IPS DF 4.7 (cell line): ENCODE data around the gene FAM210A.
"Not testable (repeated sequence)": the region's sequence is repeated elsewhere in the genome, so short reads cannot be mapped to it uniquely, and the experiment has no call there.

Experiments used
- DNase-seq: peaks from one replicate; pipeline ENCODE4 v3.0.0-alpha.2; 2013; ENCODE audit warnings: low spot score; ENCODE audit errors: extremely low read depth

FAM210A gene, protein sequence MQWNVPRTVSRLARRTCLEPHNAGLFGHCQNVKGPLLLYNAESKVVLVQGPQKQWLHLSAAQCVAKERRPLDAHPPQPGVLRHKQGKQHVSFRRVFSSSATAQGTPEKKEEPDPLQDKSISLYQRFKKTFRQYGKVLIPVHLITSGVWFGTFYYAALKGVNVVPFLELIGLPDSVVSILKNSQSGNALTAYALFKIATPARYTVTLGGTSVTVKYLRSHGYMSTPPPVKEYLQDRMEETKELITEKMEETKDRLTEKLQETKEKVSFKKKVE

DNA sequence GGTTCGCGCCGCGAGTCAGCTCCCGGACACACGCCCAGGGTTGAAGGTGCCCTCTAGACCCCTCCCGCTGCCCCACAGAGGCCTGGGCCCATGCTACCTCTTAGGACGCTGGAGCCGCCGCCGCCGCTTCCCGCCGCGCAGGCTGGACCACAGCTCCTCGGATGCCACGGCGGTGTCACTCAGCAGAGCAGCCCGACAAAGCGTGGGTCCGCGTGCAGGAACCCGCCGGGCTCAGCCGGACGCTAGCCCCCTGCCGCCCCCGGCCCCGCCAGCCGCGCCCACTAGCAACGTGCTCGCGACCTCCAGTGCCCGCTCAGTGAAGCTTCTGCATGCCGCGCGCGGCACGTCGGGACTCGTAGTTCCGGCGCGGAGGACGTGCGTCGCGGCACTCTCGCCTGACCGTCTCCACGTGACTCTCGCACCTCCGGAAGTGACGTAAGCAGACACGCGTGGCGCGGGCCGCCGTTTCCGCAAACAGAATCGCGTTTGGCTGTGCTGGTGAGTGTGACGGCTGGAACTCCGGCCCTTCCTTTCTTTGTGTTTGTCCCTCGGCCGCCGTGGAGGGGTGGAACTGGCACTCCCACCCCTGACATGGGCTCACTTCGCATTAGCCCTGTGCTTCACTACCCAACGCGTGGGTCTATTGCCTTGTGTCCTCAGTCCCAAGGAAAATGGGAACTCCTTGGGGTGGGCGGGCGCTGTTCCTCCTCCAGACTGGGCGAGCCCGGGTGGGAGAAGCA lies at the start of gene FAM210A, which contains the start of gene RNMT:
Gene FAM210A, minus strand, starts transcription at position 327 of the 740 bp plus-strand sequence. CDS start 44,481 bp downstream, outside the sequence.
Gene RNMT, plus strand, starts transcription at position 442 of the 740 bp plus-strand sequence. CDS start 4,845 bp downstream, outside the sequence.
- DNase-seq: peak; percentile 60

GRCh38 chr18:13775058-13775457 lies 48.7 kb upstream of the FAM210A start:
- DNase-seq: no peak

GRCh38 chr18:13762690-13763439 lies 36.5 kb upstream of the FAM210A start:
- no peak for DNase-seq

GRCh38 chr18:13760047-13760446 lies 33.7 kb upstream of the FAM210A start:
- DNase-seq: no peak

DNA sequence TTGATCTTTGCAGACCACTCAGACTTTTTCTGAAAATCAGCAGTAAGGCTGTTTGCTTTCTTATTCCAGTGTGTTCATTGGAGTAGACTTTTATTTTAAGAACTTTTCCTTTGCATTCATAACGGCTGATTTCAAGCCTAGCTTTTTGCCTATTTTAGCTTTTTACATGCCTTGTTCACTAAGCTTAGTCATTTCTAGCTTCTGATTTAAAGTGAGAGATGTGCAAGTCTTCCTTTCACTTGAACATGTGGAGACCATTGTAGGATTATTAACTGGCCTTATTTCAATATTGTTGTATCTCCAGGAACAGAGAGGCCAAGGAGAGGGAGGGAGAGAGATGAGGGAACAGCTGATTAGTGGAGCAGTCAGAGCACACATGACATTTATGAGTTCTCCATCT lies 32.3 kb upstream of the FAM210A start:
- no peak for DNase-seq

DNA sequence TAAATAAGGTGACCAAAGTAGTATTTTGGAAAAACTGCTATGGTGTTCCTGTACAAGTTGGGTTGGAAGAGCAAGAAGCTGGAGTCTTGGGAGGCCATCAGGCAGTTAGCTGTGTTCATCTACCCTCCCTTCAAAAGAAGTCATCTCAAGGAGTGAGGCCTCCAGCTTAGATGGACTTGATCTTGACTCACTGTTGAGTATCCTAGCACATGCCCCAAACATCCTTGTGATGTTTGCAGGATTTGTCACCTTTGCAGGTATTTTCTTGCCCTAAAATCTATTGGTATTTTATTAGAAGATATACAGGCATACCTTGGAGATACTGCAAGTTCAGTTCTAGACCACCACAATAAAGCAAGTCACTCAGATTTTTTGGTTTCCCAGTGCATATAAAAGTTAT lies 30.3 kb upstream of the FAM210A start:
- DNase-seq: no peak

- DNase-seq: no peak
These were observed 29.9 kb upstream of the FAM210A start for GRCh38 chr18:13756261-13756660.

GRCh38 chr18:13751599-13751998 lies 25.2 kb upstream of the FAM210A start:
- DNase-seq: not testable (repeated sequence)

- no peak for DNase-seq
These were observed 20.3 kb upstream of the FAM210A start for GRCh38 chr18:13746633-13747032.

DNA sequence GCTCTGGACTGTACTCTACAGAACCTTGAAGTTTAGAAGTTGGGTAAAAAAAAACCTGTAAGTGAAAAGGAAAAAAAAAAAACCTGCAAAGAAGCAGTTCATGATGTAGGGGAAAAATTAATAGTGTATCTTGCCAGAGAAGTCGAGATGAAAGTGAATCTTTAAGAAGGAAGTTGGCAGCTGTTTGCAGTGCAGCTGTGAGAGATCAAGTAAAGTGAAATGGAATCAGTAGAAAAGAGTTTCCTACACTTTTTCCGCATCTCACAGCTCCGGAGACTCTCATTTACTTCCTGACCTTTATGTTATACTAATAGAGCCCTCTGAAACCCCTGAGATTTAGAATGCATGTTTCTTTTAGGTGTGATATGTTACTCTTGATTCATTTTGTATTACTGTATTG lies 19.3 kb upstream of the FAM210A start:
- no peak for DNase-seq

- DNase-seq: no peak
These were observed 9.3 kb upstream of the FAM210A start for GRCh38 chr18:13735681-13736080.

DNA sequence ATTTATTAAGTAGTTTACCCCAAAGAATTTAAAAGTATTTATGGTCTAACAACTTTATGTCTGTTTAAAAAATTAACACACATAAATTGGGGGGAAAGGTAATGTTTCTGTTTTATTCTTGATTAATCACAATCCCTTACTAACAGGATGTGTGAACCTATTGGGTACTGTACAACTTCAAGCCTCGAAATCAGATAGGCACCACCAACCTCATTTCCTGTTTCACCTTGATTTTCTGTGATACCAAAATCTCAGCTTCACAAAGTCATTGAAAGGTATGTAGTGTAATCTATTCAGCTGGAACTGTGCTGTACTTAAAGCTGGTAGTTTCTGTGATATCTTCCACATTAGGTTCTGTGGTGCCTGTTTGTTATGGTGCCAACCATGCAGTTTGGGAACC lies 4.1 kb upstream of the FAM210A start:
- no peak for DNase-seq

DNA sequence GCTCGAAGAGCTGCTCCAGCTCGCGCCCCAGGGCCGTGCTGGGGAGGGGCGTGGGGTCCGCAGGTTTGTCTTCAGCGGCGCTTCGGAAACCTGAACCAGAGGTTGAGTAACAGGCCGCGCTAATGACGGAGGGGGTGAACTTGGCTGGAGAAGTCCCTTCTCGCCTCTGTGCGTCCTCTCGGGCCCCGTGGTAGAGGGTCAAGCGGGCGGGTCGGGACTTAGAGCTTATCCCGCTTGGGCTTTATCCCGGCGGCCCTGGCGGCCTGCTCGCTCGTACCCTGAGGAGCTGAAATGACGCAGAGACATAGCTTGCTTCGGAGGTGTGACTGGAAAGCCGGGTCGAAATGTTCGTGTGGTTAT lies 594 bp upstream of the FAM210A start:
- DNase-seq: no peak

- no peak for DNase-seq
These were observed 659 bp downstream of the FAM210A start for GRCh38 chr18:13725566-13726231.

DNA sequence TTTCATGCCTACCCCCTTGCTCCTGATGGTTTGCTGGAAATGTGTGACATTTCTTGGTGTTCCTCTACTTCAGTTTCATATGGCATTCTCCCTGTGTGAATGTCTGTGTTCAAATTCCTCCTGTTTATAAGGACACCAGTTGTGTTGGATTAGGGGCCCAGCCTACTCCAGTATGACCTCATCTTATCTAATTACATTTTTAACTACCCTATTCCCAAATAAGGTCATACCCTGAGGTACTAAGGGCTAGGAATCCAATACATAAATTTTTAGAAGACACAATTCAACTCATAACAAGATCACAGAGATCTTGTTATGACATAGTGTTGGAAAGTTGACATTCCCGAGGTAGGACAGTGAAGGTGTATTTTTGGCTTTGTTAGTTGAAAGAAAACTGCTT lies 5.5 kb downstream of the FAM210A start:
- no peak for DNase-seq

DNA sequence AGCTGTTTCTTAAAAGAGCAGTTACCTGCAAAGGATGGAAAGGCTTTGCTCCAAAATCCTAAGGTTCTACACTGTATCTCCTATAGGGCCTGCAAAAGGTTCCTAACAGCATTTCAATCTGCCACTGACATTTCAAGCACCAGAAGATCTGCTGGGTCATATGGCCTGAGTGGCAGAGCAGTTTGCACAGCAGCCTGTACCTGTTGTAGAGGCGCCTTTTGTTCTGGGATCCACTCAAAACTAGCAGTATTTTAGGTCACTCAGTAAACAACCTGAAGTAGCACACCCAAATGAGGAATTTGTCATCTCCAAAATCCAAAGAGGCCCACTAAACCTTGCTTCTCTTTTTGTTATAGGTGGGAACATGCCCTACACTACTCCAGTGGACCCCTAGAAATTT lies 6.2 kb downstream of the FAM210A start:
- DNase-seq: no peak

DNA sequence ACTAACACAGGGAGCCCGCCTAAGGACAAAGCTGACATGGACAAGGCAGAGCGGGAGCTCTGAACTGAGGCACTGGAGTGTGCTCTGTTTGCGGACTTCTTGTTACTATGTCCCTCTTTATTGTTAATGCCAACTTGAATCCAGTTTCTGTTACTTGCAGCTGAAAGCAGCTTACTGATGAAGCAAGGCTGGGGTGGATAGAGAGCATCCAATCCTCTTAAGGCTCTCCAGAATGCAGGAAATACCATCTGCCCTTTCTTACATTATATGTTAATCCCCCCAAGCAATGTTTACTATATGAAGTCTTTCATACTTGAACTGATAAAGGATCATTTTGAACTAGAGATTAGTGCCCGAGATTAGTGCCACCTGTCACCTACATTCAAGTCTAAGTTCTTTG lies 9.4 kb downstream of the FAM210A start:
- no peak for DNase-seq

DNA sequence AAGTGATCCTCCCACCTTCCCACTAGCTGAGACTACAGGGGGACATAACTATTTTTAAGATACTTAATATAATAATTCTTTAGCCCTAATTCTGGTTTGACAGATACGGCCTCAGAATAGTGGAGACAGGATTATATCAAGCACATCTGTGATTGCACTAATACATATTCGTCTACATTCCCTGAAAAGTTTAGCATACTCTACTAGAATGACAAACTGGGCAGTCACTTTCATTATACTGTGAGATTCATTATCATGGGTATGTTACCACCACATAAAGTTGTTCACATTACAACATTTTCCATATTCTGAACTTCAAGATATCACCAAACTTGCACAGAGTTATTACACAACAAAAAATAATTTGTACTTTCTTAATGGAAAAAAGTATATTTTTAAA lies 11.0 kb downstream of the FAM210A start:
- no peak for DNase-seq

DNA sequence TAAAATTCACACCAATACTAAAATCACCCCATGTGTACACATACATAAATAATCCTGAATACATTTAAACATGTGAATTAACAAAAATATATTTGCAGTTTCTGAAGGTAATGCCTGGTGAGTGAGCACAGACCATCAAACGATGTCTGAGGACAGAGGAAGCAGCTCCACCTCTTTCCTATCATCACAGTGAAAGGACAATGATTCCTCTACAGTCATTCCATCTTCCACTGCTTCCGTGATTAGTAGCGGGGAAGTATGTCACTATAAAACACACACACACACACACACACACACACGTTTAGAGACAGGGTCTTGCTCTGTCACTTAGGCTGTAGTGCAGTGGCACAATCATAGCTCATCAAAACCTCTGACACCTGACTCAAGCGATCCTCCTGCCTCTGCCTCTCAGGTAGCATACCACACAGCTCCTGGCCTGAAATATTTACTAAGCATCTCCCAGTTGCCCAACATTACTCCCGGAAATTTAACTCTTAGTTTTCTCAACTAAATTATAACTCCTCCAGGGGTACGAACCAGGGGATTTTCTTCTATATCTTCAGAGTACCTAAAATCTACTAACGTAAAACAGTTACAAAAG lies 12.8 kb downstream of the FAM210A start:
- DNase-seq: no peak

DNA sequence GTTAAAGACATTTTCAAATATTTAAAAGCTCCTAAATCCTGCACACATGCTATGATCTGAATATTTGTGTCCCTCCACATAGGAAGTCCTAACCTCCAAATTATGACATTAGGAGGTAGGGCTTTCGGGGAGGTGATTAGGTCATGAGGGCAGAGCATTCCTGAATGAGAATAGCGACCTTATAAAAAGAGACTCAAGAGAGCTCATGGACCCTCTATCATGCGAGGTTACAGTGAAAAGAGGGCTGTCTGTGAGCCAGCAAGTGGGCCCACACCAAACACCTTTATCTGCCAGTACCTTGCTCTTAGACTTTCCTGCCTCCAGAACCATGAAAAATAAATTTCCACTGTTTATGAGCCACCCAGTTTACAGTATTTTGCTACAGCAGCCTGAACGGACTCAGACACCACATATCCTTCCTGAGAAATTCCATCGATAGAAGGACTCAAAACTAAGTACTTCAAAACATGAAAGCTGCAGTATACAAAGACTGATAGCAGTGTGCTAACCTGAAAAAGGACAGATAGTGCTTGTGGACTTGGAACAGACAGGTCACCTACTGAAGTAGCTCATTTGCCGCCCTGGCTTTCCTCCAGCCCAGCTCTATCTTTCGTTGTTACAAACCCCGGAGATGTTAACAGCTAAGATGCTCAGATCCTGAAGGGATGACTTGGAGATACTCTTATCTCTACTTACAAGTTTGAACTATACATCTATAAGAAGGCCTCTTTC lies 13.8 kb downstream of the FAM210A start:
- DNase-seq: no peak

DNA sequence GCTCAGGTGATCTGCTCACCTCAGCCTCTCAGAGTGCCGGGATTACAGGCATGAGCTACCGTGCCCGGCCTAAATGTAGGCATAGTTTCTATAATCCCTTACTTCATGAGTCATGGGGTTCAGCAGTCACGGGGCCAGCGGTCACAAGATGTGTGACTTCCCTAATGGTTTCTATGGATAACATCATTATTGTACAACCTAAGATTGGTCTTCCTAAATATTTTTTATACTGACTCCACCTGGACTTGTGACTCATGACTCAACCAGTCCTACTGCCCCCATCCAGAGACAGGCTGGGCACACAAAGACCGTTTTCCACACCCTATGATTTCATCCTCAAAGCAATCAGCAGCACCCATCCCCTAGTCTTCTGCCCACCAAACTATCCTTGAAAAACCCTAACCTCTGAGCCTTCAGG lies 15.9 kb downstream of the FAM210A start:
- no peak for DNase-seq
